Body of pancreas (tissue), 4 donors: ENCODE results near the gene ZNF185. TPM values are rescaled to one million over a fixed set of nuclear protein-coding genes. Genes with fewer than 3 reads are reported as not detected.

ENCODE experiments used
- ATAC-seq: fragments of 150-250 bp; one replicate; pipeline ENCODE4 v1.9.1; 2016
- DNase-seq, 4 donors: peaks; one replicate each; pipeline ENCODE4 v3.0.0-alpha.2; 2019
- H3K27ac ChIP-seq, 4 donors: fragments of 200-600 bp; sonication (generic); 1 replicate in 3 of 4; 2 replicates in 1 of 4; pipeline versions ENCODE4 v1.5.1 to v1.6.1; 2016 to 2019; ENCODE audit warnings: mild to moderate bottlenecking in 1 of 4, mixed read lengths in 1 of 4, moderate library complexity in 1 of 4
- H3K27me3 ChIP-seq, 2 donors: fragments of 200-600 bp; sonication (generic); one replicate each; pipeline ENCODE4 v1.6.0; 2016; ENCODE audit warnings: mild to moderate bottlenecking in 1 of 2
- H3K36me3 ChIP-seq, 2 donors: fragments of 200-600 bp; sonication (generic); replicated peaks in 1 of 2; 2 replicates each; pipeline ENCODE4 v1.5.1; 2016; ENCODE audit warnings: low read depth in 2 of 2; ENCODE audit not compliant: insufficient read depth in 1 of 2
- H3K4me1 ChIP-seq: fragments of 200-600 bp; sonication (generic); one replicate; pipeline ENCODE4 v1.6.0; 2016
- H3K4me3 ChIP-seq, 2 donors: fragments of 200-600 bp; sonication (generic); 1 replicate in 1 of 2; 2 replicates in 1 of 2; pipeline ENCODE4 v1.5.1; 2016 to 2019
- H3K9me3 ChIP-seq, 3 donors: fragments of 200-600 bp; sonication (generic); 1 replicate in 2 of 3; 2 replicates in 1 of 3; pipeline ENCODE4 v1.5.1; 2016
- POLR2A ChIP-seq, 3 donors: fragments of 450-650 bp; IDR thresholded peaks; one replicate each; pipeline ENCODE4 v1.6.1; 2016; ENCODE audit warnings: antibody characterized with exemption in 3 of 3, mild to moderate bottlenecking in 2 of 3
- WGBS, 2 donors: methylation state at CpG; one replicate each; pipeline ENCODE4 v1.1.5; 2017; 5-methylcytosine and 5-hydroxymethylcytosine counted together
- intact Hi-C: fragments of 100-400 bp; cut with DNase I; formaldehyde crosslinking; loops from one replicate; pipeline ENCODE4 v1.15.1; 2023
- total RNA-seq, 2 donors: library from RNA; depleted of rRNA; stranded (reverse); fragments of >200 nt; gene quantifications; one replicate each; pipeline ENCODE4 v1.1.0, GENCODE V29; 2016
- TF ChIP-seq, protein P1 (sequence below), 7 experiments: fragments of 450-650 bp in 4 of 7; fragments of 200-600 bp in 3 of 7; sonication (generic) in 3 of 7; IDR thresholded peaks; one replicate each; pipeline ENCODE4 v1.5.1; 2016 to 2019; ENCODE audit warnings: antibody characterized with exemption in 7 of 7

ZNF185 gene
- total RNA-seq, 2 donors from 2014 or later: 2.0 to 6.5 TPM

DNA sequence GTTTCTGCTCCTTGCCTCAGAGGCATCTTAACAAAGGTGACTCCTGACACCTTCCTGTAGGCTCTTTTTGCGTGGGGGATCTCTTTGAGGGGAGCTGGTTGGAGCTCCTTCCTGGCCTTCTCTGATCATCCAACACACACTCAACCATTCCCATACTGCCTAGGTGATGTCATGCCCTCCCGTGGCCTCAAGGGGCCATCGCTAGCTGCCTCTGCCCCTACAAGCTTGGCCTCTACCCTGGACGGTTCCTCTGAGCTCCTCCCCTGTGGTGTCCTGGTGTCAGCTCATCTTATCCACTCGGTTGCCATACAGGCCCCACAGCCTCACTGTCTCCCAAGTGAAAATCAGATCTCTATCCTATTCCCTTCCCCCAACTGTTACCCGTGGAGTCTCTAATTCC lies 13.7 kb upstream of the ZNF185 start:
- H3K4me3 ChIP-seq: no peak overlapping the region
- H3K9me3 ChIP-seq: no peaks in the 10 kb centered on the region
- H3K36me3 ChIP-seq: no peaks in the 10 kb centered on the region
- no peaks in the 10 kb centered on the region for H3K27me3 ChIP-seq
- no peak overlapping the region for H3K27ac ChIP-seq
- no peaks in the 10 kb centered on the region for H3K4me1 ChIP-seq
- intact Hi-C loops: no loop called here
- ATAC-seq: no peak
- TF ChIP-seq, protein P1, sequence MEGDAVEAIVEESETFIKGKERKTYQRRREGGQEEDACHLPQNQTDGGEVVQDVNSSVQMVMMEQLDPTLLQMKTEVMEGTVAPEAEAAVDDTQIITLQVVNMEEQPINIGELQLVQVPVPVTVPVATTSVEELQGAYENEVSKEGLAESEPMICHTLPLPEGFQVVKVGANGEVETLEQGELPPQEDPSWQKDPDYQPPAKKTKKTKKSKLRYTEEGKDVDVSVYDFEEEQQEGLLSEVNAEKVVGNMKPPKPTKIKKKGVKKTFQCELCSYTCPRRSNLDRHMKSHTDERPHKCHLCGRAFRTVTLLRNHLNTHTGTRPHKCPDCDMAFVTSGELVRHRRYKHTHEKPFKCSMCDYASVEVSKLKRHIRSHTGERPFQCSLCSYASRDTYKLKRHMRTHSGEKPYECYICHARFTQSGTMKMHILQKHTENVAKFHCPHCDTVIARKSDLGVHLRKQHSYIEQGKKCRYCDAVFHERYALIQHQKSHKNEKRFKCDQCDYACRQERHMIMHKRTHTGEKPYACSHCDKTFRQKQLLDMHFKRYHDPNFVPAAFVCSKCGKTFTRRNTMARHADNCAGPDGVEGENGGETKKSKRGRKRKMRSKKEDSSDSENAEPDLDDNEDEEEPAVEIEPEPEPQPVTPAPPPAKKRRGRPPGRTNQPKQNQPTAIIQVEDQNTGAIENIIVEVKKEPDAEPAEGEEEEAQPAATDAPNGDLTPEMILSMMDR (IDR thresholded peaks at IDR 0.05): no peak
- no peak for DNase-seq
- WGBS, 2 donors: 56 to 78% methylated on average over 4 to 5 of the region's 6 CpGs

DNA sequence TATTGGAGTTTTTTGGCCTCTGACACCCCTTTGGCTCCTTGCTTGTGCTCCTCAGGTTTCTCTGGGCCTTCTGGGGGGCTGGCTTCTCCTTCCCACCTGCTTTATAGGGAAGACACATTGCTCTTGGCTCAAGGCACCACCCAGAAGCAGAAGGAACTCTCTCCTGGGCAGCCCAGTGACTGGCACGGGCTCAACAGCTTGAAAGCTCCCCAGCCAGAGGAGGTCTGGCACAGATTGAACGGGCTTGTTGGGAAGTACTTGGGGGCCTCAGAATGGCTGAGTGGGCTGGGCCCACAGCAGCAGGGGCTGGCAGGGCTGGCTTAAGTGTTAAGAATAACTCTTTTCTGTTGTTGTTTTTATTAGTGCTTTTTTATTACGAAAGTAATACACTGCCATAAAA lies 11.2 kb upstream of the ZNF185 start:
- intact Hi-C loops: no loop called here
- no peak overlapping the region for H3K27ac ChIP-seq
- DNase-seq (no peak), ATAC-seq (no peak)
- 64 to 82% methylated on average over 1 to 3 of the region's 3 CpGs for WGBS, 2 donors
- H3K9me3 ChIP-seq: no peaks in the 10 kb centered on the region
- no peak overlapping the region for H3K4me3 ChIP-seq
- H3K4me1 ChIP-seq: no peaks in the 10 kb centered on the region
- no peaks in the 10 kb centered on the region for H3K27me3 ChIP-seq
- no peaks in the 10 kb centered on the region for H3K36me3 ChIP-seq
- no peak for TF ChIP-seq POLR2A (IDR thresholded peaks at IDR 0.05)
- TF ChIP-seq, protein P1 (IDR thresholded peaks at IDR 0.05): no peak

GRCh38 chrX:152892499-152892898 lies 5.4 kb upstream of the ZNF185 start:
- no peak for TF ChIP-seq POLR2A (IDR thresholded peaks at IDR 0.05)
- TF ChIP-seq, protein P1 (IDR thresholded peaks at IDR 0.05): no peak
- Histone ChIP-seq H3K4me1 (no peaks in the 10 kb centered on the region), H3K27me3 (no peaks in the 10 kb centered on the region), H3K27ac (no peak overlapping the region), H3K4me3 (no peak overlapping the region), H3K9me3 (no peaks in the 10 kb centered on the region), H3K36me3 (no peaks in the 10 kb centered on the region)
- 72 to 73% methylated on average over 3 to 4 of the region's 4 CpGs for WGBS, 2 donors
- intact Hi-C loops: no loop called here
- DNase-seq: no peak
- ATAC-seq: no peak

- no peaks in the 10 kb centered on the region for H3K9me3 ChIP-seq
- H3K4me1 ChIP-seq: peaks cover 1% of the 10 kb centered on the region
- ATAC-seq (no peak), DNase-seq (no peak)
- intact Hi-C loops: no loop called here
- no peak overlapping the region for H3K27ac ChIP-seq
- TF ChIP-seq POLR2A (IDR thresholded peaks at IDR 0.05): no peak
- TF ChIP-seq, protein P1 (IDR thresholded peaks at IDR 0.05): no peak
- no peaks in the 10 kb centered on the region for H3K27me3 ChIP-seq
- no peak overlapping the region for H3K4me3 ChIP-seq
- H3K36me3 ChIP-seq: no peaks in the 10 kb centered on the region
- 60 to 80% methylated on average over 3 to 15 of the region's 22 CpGs for WGBS, 2 donors
Measured at GRCh38 chrX:152892999-152893891, 4.6 kb upstream of the ZNF185 start.
